ENCODE measurements around the gene CMTR2. TPM values are rescaled to one million over a fixed set of nuclear protein-coding genes. Genes with fewer than 3 reads are reported as not detected.

CMTR2 gene
- total and polyA plus RNA-seq, 2 of the 4 experiments (the other 2 are of a cell fraction): 10.6 to 21.9 TPM

DNA sequence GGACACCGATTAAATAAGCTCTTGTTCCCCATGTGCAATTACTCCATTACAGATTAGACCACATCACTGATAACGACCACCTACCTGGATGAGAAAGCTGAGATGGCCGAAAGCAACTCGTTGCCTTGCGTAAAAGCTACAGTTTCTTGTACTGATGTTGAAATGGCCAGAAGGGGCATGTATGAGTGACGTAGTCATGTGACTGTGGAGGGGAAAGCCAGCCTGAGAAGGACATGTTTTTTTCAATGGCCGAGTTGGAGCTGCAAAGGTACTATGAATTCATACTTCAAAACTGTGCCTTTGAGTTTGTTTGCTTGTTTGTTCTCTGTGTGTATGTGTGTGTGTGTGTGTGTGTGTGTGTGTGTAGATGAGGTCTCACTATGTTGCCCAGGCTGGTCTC is 41.7 kb downstream of the CMTR2 start:
- Histone ChIP-seq H4K91ac (ENCODE audit: insufficient read depth, low read depth, low read length) (no peak overlapping the region), H3K4ac (ENCODE audit: low read depth, low read length) (no peak overlapping the region), H2AFZ (replicated peaks; ENCODE audit: low read length, poor library complexity) (no peak overlapping the region), H3K36me3 (ENCODE audit: control insufficient read depth, insufficient read depth, low read length) (no peaks in the 10 kb centered on the region), H3K4me2 (ENCODE audit: low read depth, low read length) (no peak overlapping the region), H3K79me1 (ENCODE audit: low read depth in 1 of 2, low read length in 2 of 2) (no peaks in the 10 kb centered on the region), H3K56ac (ENCODE audit: extremely low read depth, insufficient read depth, low read length) (no peak overlapping the region), H2BK20ac (ENCODE audit: low read depth, low read length) (no peak overlapping the region), H2BK15ac (ENCODE audit: low read depth, low read length) (no peak overlapping the region), H2AK9ac (replicated peaks; ENCODE audit: low read depth, low read length, poor library complexity) (no peak overlapping the region), H3K9me1 (ENCODE audit: insufficient read depth, low read length) (no peaks in the 10 kb centered on the region), H3K4me3 (ENCODE audit: insufficient read depth, low read depth, low read length) (no peak overlapping the region), H3K27me3 (ENCODE audit: control insufficient read depth, insufficient read depth, low read length) (no peaks in the 10 kb centered on the region), H3K27ac (ENCODE audit: insufficient read depth, low read length) (no peak overlapping the region), H4K20me1 (ENCODE audit: insufficient read depth, low read length) (no peaks in the 10 kb centered on the region), H3K4me1 (ENCODE audit: control insufficient read depth, insufficient read depth, low read length) (no peaks in the 10 kb centered on the region), H3K9me3 (ENCODE audit: control insufficient read depth, insufficient read depth, low read length) (no peaks in the 10 kb centered on the region), H3K18ac (ENCODE audit: low read depth, low read length) (no peak overlapping the region), H3K14ac (replicated peaks; ENCODE audit: low read depth, low read length) (no peak overlapping the region), H2BK120ac (ENCODE audit: low read depth, low read length) (no peak overlapping the region), H4K8ac (ENCODE audit: low read depth in 2 of 2, low read length in 2 of 2) (no peak overlapping the region), H3K9ac (ENCODE audit: low read depth, low read length) (no peak overlapping the region), H2BK5ac (ENCODE audit: low read depth, low read length, poor library complexity, severe bottlenecking) (no peak overlapping the region), H2AK5ac (ENCODE audit: low read depth, low read length) (no peak overlapping the region), H4K5ac (ENCODE audit: low read depth, low read length) (no peak overlapping the region), H3K23ac (ENCODE audit: low read depth, low read length) (no peak overlapping the region)
- ATAC-seq (ENCODE audit: low read depth) (no peak), DNase-seq (no peak)
- no TSS peak for BruUV-seq (replicated peaks)
- dilution Hi-C loops (cut with HindIII; ENCODE audit: low sequenced_read_pairs, unreplicated experiment) (no loop called here), in situ Hi-C loops (cut with MboI; ENCODE audit: low sequenced_read_pairs) (no loop called here), intact Hi-C loops (cut with micrococcal nuclease) (no loop called here)
- ChIA-PET POLR2A (ENCODE audit: unreplicated experiment) (no interaction called here), CTCF (no interaction called here)
- WGBS, 2 experiments (ENCODE audit: extremely low coverage in 2 of 2, insufficient read length in 1 of 2): 76% methylated on average over 3 of the region's 7 CpGs; no CpG with 5 or more reads in 1 of the 2 experiments
- TF ChIP-seq POLR2A (IDR thresholded peaks at IDR 0.05; ENCODE audit: low read depth, low read length): no peak
